Middle frontal gyrus (tissue), 1 donor: ENCODE data around the gene TEDC1.

Source experiments
- DNase-seq: peaks from one replicate; pipeline ENCODE4 v3.0.0-alpha.2; 2015; ENCODE audit warnings: low spot score; ENCODE audit errors: extremely low spot score

Gene TEDC1

DNA sequence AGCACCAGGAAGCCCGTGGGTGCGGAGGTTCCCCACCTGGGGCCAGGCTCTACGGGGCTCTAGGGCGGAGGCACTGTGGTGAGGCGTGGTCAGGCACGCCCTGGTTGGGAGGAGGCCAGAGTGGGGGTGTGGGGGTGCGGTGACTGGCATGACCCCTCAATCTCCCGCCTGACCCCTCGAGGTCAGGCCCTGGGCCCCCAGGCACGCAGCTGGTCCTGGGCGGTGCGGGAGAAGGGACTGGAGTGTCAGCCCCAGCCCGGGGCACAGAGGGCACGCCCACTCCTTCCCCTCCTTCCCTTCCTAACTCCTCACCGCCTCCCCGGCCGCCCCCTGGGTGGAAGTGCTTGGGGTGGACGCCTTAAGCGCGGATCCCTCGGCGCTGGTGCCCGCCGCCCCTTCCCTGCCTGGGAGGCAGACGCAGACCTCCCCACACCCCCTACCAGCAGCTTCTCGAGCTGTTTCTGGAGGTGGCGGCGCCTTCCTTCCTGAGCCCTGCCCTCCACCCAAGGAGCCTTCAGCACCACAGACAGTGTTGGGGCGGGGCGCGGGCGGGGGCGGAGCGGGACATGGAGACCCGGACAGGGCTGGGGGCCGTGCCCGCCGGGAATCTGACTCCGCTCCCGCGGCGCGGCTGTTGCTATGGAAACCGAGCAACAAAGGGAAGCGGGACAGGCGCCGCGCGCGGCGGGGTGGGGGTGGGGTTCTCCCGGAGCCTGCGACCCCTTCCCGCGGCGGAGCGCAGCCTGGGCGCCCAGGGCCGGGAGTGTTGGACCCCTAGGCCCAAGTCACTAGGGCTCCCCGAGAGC lies 17.2 kb upstream of the TEDC1 start:
- no peak for DNase-seq

DNA sequence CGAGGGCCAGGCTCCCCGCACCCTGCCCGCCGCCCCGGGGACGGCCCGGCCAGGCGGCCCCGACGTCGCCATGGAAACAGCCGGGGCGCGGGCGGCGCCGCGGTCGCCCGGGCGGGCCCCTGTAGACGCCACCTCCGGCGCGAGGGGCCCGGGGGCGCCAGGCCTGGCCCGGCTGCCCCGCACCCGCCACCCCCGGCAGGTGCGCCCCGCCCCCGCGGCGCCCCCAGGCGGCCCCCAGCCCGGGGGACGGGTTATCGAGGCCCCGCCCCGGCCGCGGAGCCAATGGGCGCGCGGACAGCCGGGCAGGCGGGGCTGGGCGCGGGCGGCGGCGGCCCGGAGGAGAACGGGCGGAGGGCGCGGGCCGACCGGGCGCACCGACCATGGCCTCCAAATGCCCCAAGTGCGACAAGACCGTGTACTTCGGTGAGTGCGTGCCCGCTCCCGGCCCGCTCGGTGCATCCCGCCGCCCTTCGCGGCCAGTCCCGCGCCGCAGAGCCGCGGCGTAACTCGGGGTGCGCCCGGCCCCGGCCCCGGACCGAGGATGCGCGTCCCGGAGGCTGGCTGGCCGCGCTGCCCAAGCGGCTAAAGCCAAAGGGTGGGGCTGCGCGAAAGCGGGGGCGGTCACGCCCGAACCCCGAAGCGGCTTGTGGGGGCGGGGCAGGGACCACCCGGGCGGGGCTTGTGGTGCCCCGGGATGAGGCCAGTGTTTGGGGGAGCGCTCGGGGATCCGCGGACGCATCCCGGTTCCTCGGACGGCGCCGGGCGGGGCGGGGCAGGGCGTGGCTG lies 16.4 kb upstream of the TEDC1 start, which contains the start of gene CRIP2:
Gene CRIP2 (plus strand): TSS at position 339 of the 786 bp plus-strand sequence. CDS start 42 bp downstream, at position 381.
- DNase-seq, result no peak

DNA sequence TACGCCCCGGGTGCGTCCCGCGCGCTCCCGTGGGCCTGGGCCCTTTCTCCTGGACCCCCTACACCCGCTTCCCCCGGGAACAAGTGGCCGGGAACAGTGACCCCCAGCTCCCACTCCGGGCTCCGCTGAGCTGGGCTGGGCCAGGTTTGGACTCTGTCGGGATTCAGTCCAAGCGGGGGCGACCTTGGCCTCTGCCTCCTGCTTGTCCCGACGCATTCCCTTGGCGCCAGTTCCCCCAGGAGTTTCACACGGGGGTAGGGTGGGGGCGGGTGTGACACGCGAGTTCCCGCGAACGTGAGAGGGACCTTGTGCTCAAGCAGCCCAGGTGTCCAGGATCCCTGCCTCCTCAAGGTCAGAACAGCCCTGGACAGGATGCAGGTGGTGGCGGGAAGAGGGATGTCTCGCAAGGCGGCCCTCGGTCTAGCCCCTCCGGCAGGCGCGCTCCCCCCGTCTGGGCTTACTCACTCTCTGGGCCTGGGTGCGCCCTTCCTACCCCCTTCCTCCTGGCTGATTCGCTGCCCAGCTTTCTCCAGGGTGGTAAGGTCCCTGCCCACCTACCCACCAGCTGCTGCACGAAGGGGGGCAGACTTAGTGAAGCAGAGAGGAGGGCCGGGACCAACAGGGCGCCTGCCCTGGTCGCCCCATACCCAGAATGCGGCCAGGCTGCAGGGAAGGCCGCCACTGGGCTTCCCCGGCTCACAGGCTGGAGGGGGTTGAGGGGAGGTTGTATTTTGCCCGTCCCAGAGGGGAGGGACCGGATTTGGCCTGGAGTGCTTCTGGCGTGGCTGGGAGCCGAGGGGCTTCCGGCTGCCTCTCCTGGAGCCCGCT lies 15.6 kb upstream of the TEDC1 start:
- DNase-seq, result no peak

DNA sequence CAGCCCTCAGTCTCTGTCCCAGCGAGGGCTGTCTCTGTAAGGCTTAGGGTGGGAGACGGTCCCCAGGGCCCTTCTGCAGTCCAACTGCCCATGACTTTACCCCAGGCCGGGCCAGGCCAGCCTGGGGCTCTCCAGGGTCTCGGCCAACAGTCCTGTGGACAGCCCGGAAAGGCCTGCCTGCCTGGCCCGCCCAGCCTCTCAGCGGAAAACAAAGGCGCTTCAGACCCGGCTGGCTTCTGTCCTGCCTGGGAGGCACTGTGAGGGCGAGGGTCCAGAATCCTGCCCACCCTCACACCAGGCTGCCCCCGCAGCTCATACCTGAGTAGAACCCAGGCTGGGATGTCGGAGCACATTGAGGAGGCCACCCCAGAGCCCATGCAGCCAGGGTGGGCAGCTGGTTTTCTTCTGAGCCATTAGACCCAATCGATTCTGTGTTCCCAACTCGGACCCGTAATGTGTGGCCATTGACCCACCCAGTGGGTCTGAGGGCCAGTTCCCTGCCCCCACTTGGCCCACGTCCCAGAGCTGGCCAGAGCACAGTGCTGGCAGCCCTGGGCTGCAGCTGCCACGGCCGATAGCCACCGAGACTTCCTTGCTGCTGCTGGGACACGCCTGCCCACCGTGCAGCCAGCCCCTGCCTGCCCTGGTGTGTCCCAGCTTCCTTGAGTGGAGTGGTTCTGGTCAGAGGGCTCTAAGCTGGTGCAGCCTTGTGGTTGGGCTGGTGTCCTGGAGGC lies 14.8 kb upstream of the TEDC1 start:
- peak; percentile 46 for DNase-seq

DNA sequence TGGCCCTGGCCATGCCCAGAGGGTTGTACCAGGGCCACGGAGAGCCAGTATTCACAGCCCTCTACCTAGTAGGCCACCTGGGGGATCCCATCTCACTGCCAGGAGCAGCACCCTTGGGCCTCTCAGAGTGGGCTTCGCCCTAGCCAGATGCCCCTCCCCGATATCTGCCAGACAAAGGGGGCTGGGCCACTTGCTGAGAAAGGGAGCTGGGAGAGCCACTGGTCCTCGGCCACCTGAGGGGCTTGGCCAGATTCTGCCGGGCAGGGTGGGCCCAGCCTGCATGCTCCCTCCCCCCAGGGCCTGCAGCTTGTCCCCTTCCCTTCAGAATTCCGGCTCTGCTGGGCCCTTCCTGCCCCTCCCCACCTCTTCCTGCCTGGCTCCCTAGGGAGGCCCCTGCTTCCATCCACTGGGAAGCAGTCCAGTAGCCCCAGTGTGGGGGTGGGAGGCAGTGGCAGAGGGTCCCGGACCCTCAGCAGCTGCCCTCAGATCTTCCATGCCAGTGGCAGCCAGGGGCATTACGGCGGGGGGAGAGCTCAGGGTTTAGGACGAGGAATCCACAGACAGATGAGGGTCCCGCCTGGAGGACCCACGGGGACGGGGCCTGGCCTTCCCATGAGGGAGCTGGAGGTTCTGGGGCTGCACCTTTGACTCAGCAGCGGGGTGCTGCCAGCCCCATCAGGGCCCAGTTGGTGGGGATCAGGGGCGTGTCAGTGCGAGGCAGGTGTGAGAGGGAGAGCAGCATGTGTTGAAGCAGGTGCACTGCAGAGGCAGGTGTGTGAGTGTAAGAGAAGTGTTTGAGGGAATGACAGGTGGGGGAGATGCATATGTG lies 14.0 kb upstream of the TEDC1 start:
- no peak for DNase-seq

DNA sequence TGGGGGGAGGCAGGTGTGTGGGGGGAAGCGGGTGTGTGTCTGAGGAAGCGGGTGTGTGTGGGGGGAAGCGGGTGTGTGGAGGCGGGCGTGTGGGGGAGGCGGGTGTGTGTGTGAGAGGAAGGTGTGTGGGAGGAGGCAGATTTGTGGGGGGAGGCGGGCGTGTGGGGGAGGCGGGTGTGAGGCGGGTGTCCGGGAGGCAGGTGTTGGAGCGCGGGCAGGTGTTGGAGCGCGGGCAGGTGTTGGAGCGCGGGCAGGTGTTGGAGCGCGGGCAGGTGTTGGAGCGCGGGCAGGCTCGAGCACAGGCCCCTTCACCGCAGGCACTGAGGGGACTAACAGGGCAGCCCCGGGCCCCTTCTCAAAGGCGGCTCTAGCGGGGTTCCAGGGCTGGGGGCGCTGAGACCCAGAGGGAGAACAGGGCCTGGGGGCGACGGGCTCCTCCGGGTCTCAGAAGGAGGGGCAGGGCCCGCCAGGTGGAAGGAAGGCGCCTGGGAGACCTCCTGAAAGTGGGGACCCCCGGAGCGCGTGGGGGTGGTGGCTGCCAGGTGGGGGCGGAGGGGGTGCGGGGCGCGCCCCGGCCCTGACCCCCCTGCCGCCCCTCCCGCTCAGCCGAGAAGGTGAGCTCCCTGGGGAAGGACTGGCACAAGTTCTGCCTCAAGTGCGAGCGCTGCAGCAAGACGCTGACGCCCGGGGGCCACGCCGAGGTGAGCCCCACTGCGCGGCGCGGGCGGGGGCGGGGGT lies 13.2 kb upstream of the TEDC1 start:
- DNase-seq, result no peak

DNA sequence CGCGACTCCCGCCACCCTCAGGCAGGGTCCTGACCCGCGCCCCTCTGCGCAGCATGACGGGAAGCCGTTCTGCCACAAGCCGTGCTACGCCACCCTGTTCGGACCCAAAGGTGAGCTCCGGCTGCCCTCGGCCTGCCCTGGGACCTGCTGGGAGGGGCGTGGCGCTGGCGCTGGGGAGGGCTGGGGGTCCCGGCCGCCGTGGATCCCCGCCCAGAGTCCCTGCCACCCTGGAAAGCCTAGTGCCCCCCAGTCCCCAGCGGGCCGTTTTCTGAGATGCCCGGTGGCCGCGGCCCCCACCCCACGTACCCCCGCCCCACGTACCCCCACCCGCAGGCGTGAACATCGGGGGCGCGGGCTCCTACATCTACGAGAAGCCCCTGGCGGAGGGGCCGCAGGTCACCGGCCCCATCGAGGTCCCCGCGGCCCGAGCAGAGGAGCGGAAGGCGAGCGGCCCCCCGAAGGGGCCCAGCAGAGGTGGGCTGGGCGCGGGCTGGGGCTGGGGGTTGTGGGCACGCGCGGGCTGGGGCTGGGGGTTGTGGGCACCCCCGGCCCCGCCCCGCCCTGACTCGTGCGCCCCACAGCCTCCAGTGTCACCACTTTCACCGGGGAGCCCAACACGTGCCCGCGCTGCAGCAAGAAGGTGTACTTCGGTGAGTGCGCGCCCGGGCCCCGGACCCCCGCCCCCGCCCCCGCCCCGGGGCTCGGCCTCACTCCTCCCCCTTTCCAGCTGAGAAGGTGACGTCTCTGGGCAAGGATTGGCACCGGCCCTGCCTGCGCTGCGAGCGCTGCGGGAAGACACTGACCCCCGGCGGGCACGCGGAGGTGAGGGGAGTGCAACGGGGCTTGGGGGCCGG lies 12.4 kb upstream of the TEDC1 start:
- no peak for DNase-seq

DNA sequence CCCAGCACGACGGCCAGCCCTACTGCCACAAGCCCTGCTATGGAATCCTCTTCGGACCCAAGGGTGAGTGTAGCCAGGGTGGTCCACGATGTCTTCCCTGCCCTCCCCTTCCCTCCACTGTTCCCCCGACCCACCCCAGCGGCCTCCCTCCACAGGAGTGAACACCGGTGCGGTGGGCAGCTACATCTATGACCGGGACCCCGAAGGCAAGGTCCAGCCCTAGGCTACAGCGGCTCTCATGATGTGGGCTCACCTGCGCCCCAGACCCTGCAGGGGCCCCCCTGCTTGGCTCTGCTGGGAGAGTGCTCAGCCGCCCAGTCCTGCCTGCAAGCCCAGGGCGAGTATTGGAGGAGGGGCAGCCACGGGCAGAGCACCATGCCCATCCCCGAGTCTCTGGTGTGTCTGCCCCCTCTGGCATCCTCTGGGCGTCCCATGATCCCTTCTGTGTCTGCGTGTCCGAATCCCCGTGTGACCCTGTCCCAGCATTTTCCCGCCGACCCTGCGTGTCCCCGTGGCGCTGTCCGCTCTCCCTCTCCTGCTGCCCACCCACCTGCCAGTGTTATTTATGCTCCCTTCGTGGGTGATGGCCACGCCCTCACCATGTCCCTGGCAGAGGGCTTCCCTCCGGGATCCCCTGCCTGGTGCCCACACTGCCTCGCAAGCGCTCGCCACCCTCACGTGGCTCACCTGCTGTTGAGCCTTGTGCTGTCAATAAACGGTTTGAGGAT lies 11.5 kb upstream of the TEDC1 start:
- DNase-seq, result no peak

DNA sequence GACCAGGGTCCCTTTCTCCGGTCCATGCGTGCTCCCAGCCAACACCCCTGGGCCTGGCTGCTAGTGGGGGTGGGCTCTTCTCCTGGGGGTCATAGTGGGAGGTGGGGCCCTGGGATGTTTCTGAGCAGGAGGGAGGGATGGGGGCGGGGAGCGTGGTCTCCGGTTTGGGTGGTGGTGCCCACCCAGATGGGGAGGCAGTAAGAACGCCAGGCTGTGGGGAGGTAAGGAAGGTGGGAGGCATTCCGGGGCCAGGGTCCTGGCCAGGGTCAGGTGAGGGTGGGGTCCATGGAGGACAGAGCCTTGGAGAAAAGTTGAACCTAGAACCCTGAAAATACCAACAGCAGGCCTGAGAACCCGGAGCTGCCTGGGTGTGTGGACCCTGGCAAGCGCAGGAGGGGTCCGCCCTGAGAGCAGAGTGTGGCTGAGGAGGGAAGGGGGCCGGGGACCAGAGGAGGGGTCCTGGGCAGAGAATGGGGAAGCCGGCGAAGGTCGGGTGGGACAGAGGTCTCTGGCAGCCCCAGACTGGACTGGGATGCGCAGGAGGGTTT lies 10.8 kb upstream of the TEDC1 start:
- DNase-seq, result no peak

DNA sequence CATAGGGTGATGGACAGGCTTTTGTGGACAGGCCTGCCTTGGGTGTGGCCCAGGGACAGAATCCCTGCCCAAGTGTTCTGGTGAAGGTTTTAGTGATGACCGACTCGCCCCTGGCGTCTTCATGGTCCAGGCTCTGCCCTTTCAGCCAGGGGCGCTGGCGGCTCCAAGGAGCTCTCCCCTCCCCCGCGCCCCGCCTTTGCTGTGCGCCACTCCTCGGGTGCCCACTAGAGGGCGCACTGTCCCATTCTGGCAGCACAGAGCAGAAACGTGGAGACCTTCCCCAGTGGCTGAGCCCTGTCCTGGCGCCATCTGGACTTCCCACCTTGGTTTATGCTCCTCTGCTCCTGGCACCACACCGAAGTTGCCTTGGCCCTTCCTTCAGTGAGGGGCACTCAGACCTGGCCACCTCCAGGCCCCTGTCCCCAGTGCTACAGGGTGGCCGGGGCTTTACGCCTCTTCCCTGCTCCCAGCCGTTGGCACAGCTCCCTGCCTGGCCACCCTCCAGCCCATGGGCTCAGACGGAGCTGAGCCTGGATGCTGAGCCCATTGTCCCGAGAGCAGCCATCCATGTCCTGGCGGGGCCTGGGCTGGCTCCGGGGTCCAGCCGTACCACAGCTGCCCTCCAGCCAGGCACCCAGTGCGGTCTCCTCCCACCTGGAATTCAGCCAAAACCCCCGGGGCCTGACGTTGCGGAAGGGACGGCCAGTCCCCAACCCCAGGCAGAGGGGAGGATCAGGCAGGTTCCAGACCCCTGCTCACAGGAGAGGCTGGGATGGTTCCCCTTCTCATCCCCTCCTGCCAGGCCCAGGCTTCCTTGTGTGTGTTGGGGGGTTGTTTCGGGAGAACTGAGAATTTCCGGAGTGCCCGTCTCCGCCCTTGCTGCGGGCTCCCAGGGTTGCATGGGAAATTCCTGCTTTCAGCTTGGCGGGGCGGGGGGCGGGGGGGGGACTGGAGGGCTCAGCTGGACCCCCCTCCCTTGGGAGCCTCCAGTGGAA lies 9.9 kb upstream of the TEDC1 start:
- peak; percentile 79 for DNase-seq

DNA sequence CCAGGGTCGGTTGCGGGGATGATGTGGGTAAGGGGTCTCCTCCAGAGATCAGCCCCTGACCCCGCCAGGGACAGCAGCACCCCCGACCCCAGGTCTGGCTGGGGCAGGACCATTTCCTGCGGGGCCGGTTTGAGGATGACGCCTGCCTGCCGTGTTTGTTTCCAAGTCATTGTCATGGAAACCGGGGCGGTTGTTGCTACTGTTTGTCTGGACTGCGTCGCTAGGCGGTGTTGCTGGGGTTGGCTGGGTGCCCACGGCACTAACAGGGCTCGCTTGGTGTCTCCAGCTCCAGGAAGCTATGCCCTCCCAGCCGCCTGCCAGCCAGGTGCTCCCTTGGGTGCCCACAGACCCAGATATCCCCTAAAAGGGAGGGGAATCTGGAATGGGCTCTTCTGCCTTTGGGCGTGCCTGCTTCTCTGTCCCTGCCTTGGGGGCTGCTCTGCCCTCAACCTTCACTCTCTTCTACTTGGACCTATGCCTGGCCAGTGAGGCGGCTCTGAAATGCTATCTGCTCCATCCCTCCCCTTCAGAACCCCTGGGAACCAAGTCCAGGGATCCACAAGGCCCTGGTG lies 9.1 kb upstream of the TEDC1 start:
- peak; percentile 41 for DNase-seq

DNA sequence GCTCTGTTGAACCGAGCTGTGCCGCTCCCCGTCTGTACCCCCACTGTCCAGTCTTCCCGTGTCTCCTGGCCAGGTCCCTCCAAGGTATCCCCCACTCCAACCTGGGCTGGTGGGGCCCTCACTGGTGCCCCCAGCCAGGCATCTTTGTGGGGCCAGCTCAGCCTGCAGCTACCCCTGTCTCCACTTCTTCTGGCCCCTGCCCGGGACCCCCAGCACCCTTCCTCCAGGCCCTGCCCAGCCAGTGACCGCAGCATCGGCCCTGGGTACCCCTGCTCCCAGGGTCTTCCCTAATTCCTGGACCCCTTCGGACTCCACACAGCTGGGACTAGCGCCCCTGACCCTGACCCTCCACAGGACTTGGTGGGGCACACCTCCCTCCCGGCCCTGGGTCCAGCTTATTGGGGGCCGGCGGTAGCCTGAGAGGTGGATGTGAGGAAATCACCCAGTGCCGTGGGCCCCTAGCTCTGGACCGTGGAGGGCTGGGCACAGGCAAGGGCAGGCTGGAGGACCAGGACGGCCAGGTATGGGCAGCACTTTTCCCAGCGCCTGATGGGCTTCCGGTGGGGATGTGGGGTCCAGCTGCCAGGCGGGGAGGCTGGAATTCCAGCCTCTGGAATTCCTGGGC lies 8.4 kb upstream of the TEDC1 start:
- no peak for DNase-seq

DNA sequence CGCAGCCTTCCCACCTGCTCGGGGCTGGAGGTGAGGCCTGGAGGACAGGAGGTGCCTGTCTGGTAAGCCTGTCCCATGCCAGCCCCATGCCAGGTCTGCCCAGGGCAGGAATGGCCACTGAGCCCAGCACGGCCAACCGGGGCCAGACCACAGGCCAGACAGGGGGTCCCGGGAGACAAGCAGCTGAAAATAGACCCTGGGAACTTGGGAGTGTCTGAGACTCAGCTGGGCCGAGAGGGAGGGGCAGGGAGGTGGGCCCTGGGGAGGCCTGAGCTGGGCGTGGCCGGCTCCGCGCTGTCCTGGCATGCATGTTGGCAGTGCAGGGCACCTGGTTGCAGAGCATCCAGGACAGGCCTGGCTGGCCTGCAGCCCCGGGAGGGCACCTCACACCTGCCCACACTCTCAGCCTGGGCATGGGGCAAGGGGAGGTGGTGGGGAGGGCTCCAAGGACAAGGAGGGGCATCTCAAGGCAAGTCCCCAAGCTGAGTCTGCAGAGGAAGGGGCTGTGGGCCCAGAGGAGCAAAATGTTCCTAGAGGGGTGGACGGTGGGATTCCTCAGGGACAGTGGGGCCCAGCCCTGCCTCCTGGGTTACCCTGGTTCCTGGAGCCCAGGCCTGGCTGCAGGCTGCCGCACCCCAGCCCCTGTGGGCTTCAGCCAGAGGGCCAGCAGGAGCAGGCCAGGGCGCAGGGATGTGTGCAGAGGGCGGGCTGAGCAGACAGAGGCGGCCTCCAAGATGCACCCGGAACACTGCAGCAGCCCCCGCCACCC lies 7.6 kb upstream of the TEDC1 start:
- DNase-seq, result no peak

DNA sequence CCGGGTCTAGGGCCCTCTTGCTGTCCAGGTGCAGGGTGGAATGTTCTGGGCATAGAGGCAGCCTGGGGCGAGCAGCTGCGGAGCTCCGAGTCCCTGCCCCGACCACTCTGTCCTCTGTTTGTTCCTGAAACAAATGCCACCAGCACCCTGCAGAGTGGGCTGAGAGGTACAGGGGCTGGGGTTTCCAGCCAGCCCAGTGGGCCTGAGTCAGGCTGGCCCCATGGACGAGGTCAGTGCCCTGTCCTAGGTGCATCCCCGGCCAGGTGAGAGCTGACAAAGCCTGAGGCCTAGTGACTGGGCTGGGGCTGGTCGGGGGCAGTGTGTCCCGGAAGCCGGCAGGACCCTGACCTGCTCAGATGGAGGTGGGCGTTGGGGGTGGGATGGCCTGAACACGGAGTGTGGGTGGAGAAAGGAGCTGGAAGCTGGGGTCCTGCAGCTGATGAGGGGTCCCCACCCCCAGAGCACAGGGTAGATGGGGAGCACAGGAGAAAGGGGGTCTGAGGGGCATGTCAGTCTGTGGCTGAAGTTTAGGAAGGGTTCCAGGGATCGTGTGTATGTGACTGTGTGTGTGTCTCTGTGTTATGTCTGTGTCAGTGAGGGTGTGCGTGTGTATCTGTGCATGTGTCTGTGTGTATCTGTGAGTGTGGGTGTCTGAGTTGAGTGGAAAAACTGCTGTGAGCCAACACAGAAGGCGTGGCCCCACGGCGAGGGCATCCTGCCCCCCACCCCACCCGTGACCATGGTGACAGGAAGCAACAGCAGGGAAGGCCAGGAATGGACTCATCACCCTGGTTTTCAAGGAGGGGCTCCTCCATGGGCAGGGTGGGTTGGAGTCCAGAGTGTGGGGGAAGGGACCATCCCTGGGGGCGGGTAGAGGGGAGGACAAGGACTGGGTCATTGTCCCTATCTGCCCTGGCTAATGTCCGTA lies 6.7 kb upstream of the TEDC1 start:
- DNase-seq, result no peak
